ENCODE results near the gene BTBD9. TPM values are rescaled to one million over a fixed set of nuclear protein-coding genes. Genes with fewer than 3 reads are reported as not detected.

Gene BTBD9
- total RNA-seq, 4 donors from 2014 or later: 5.5 to 14.1 (median 6.3) TPM

DNA sequence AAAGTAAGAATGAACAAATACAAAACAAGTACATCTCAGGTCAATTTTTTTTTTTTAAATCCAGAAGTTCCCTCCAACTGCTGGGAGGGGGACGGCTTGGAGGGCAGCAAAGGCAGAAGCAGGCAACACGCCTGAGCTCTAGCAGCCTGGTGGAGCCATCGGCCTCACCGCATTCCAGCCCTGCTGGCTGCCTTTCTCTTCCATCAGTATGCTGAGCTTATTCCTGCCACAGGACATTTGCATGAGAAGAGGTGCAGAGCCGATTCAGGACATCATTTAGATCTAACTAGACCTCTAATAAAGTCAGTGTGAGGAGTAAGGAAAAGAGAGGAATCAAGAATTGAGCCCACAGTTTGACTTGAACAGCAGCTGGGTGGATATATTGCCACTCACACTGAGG, 501.4 kb downstream of the BTBD9 start:
- in situ Hi-C loops (cut with MboI; ENCODE audit: low sequenced_read_pairs in 4 of 4) (no loop called here), intact Hi-C loops (cut with DNase I; ENCODE audit: low total_unique reads) (no loop called here)
- Histone ChIP-seq H3K9me3 (no peaks in the 10 kb centered on the region), H3K4me1 (no peaks in the 10 kb centered on the region), H3K36me3 (no peaks in the 10 kb centered on the region), H3K4me3 (no peak overlapping the region), H3K27ac (no peak overlapping the region), H3K27me3 (no peaks in the 10 kb centered on the region)
- DNase-seq (no peak), ATAC-seq (no peak)
- no peak for TF ChIP-seq POLR2A (IDR thresholded peaks at IDR 0.05)
- TF ChIP-seq CTCF (IDR thresholded peaks at IDR 0.05 in 4 of 5, conservative IDR thresholded peaks at IDR 0.05 in 1 of 5): no peak

DNA sequence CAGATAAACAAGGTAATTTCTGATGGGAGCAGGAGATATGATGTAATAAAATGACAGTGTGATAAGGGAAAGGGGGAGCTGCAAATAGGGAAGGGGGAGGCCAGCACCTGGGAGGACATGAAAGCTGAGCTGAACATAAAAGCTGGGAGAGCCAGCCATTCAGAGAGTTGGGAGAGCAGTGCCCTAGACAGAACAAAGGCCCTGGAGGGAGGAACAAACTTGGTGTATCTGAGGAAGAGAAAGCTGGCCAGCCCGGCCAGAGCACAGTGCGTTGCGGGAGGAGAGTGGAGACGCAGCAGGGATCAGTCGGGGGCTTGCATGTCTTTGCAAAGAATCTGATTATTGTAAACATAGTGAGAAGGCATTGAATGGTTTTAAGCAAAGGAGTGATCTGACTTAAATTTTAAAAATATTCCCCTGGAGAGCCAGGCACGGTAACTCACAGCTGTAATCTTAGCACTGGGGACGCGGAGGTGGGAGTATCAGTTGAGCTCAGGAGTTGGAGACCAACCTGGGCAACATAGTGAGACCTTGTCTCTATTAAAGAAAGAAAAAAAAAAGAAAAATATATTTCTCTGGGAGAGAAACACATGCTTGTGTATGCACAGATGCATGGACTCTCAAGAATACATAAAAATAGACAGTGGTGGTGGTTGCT, 502.0 kb downstream of the BTBD9 start:
- no peaks in the 10 kb centered on the region for H3K27me3 ChIP-seq
- ATAC-seq (no peak), DNase-seq (no peak)
- in situ Hi-C loops (cut with MboI; ENCODE audit: low sequenced_read_pairs in 4 of 4) (no loop called here), intact Hi-C loops (cut with DNase I; ENCODE audit: low total_unique reads) (no loop called here)
- no peaks in the 10 kb centered on the region for H3K9me3 ChIP-seq
- TF ChIP-seq POLR2A (IDR thresholded peaks at IDR 0.05) (no peak), CTCF (IDR thresholded peaks at IDR 0.05 in 4 of 5, conservative IDR thresholded peaks at IDR 0.05 in 1 of 5) (no peak)
- H3K4me3 ChIP-seq: no peak overlapping the region
- no peak overlapping the region for H3K27ac ChIP-seq
- no peaks in the 10 kb centered on the region for H3K4me1 ChIP-seq
- H3K36me3 ChIP-seq: no peaks in the 10 kb centered on the region

- TF ChIP-seq POLR2A (IDR thresholded peaks at IDR 0.05): no peak
- no peak for TF ChIP-seq CTCF (IDR thresholded peaks at IDR 0.05 in 4 of 5, conservative IDR thresholded peaks at IDR 0.05 in 1 of 5)
- H3K27ac ChIP-seq: no peak overlapping the region
- no peaks in the 10 kb centered on the region for H3K27me3 ChIP-seq
- no peak overlapping the region for H3K4me3 ChIP-seq
- no peaks in the 10 kb centered on the region for H3K9me3 ChIP-seq
- intact Hi-C loops (cut with DNase I; ENCODE audit: low total_unique reads) (no loop called here), in situ Hi-C loops (cut with MboI; ENCODE audit: low sequenced_read_pairs in 4 of 4) (no loop called here)
- H3K36me3 ChIP-seq: no peaks in the 10 kb centered on the region
- DNase-seq: no peak
- no peak for ATAC-seq
- peaks cover 3% of the 10 kb centered on the region in 2 donors for H3K4me1 ChIP-seq
Observed at GRCh38 chr6:38136547-38136946, 503.2 kb downstream of the BTBD9 start.

- TF ChIP-seq POLR2A (IDR thresholded peaks at IDR 0.05) (no peak), CTCF (IDR thresholded peaks at IDR 0.05 in 4 of 5, conservative IDR thresholded peaks at IDR 0.05 in 1 of 5) (no peak)
- no peak for ATAC-seq
- Histone ChIP-seq H3K9me3 (no peaks in the 10 kb centered on the region), H3K36me3 (no peaks in the 10 kb centered on the region), H3K4me3 (no peak overlapping the region), H3K27ac (no peak overlapping the region), H3K27me3 (no peaks in the 10 kb centered on the region), H3K4me1 (peaks cover 7 to 8% of the 10 kb centered on the region in 2 donors)
- intact Hi-C loops (cut with DNase I; ENCODE audit: low total_unique reads): no loop called here
- DNase-seq: no peak
- in situ Hi-C loops (cut with MboI; ENCODE audit: low sequenced_read_pairs in 4 of 4): no loop called here
Observed at GRCh38 chr6:38134704-38135088, 505.0 kb downstream of the BTBD9 start.
